CD14-positive monocyte (primary cell): ENCODE measurements around the gene IFITM10. TPM values are rescaled to one million over a fixed set of nuclear protein-coding genes. Genes with fewer than 3 reads are reported as not detected.

Experiments
- DNase-seq, 3 donors: peaks; one replicate each; pipeline ENCODE4 v3.0.0-alpha.2; 2011 to 2022
- H2AFZ ChIP-seq: 2 replicates; pipeline ENCODE4 v1.6.0; 2012; ENCODE audit warnings: mild to moderate bottlenecking, low read depth, low read length, inconsistent platforms; ENCODE audit not compliant: insufficient read depth, poor library complexity, severe bottlenecking
- H3K27ac ChIP-seq, 2 donors: 1 replicate in 1 of 2; 2 replicates in 1 of 2; pipeline ENCODE4 v1.5.1; 2012 to 2013; ENCODE audit warnings: low read length in 2 of 2, control low read depth in 1 of 2, inconsistent platforms in 1 of 2, low read depth in 1 of 2, mild to moderate bottlenecking in 1 of 2
- H3K27me3 ChIP-seq, 2 donors: one replicate each; pipeline versions ENCODE4 v1.6.0 to v1.6.1; 2011 to 2013; ENCODE audit warnings: low read length in 2 of 2; ENCODE audit not compliant: control insufficient read depth in 2 of 2, insufficient read depth in 2 of 2
- H3K36me3 ChIP-seq, 2 donors: replicated peaks in 1 of 2; 1 replicate in 1 of 2; 2 replicates in 1 of 2; pipeline versions ENCODE4 v1.5.1 to v1.6.1; 2012 to 2013; ENCODE audit warnings: low read length in 2 of 2, control low read depth in 1 of 2, inconsistent platforms in 1 of 2, mild to moderate bottlenecking in 1 of 2; ENCODE audit not compliant: insufficient read depth in 2 of 2, control insufficient read depth in 1 of 2
- H3K4me1 ChIP-seq, 2 donors: 1 replicate in 1 of 2; 2 replicates in 1 of 2; pipeline versions ENCODE4 v1.5.1 to v1.6.1; 2012 to 2013; ENCODE audit warnings: low read length in 2 of 2, control low read depth in 1 of 2, inconsistent platforms in 1 of 2, mild to moderate bottlenecking in 1 of 2, moderate library complexity in 1 of 2; ENCODE audit not compliant: insufficient read depth in 2 of 2, control insufficient read depth in 1 of 2
- H3K4me2 ChIP-seq: replicated peaks from 2 replicates; pipeline ENCODE3; 2012; ENCODE audit warnings: low read length, moderate library complexity, mild to moderate bottlenecking; ENCODE audit not compliant: poor library complexity, severe bottlenecking; ENCODE audit errors: extremely low read depth
- H3K4me3 ChIP-seq, 3 experiments: fragments of 200-600 bp in 1 of 3; sonication (generic) in 1 of 3; replicated peaks in 1 of 3; 1 replicate in 2 of 3; 2 replicates in 1 of 3; pipeline ENCODE4 v1.5.1; 2011 to 2013; ENCODE audit warnings: low read length in 3 of 3, mild to moderate bottlenecking in 3 of 3, control low read depth in 2 of 3, low read depth in 2 of 3, inconsistent platforms in 1 of 3, moderate library complexity in 1 of 3
- H3K79me2 ChIP-seq: 2 replicates; pipeline ENCODE4 v1.6.0; 2012; ENCODE audit warnings: mild to moderate bottlenecking, control low read depth, inconsistent platforms, low read length, moderate library complexity; ENCODE audit not compliant: insufficient read depth
- H3K9ac ChIP-seq: 2 replicates; pipeline ENCODE4 v1.6.0; 2017; ENCODE audit warnings: low read length, mild to moderate bottlenecking; ENCODE audit not compliant: insufficient read depth, poor library complexity, severe bottlenecking
- H3K9me3 ChIP-seq, 2 donors: replicated peaks in 1 of 2; 1 replicate in 1 of 2; 2 replicates in 1 of 2; pipeline versions ENCODE4 v1.5.1 to v1.6.1; 2012 to 2013; ENCODE audit warnings: low read length in 2 of 2, control low read depth in 1 of 2; ENCODE audit not compliant: control insufficient read depth in 1 of 2, insufficient read depth in 1 of 2
- H4K20me1 ChIP-seq: 2 replicates; pipeline ENCODE4 v1.6.0; 2012; ENCODE audit warnings: mild to moderate bottlenecking, low read length, control low read depth, moderate library complexity; ENCODE audit not compliant: insufficient read depth
- H3K27ac Mint-ChIP-seq, 7 donors: one replicate each; pipeline ENCODE4 v1.8.0; 2020; ENCODE audit warnings: mild to moderate bottlenecking in 7 of 7, mixed read lengths in 7 of 7, moderate library complexity in 6 of 7, inconsistent platforms in 2 of 7
- H3K27me3 Mint-ChIP-seq, 3 donors: one replicate each; pipeline ENCODE4 v1.8.0; 2021 to 2022; ENCODE audit warnings: low read depth in 3 of 3, mild to moderate bottlenecking in 3 of 3, mixed read lengths in 3 of 3, moderate library complexity in 3 of 3, inconsistent platforms in 1 of 3
- H3K36me3 Mint-ChIP-seq, 2 donors: one replicate each; pipeline ENCODE4 v1.8.0; 2020; ENCODE audit warnings: mixed read lengths in 2 of 2, inconsistent platforms in 1 of 2, mild to moderate bottlenecking in 1 of 2
- H3K4me1 Mint-ChIP-seq: one replicate; pipeline ENCODE4 v1.8.0; 2020; ENCODE audit warnings: mild to moderate bottlenecking, mixed read lengths
- H3K4me3 Mint-ChIP-seq, 2 donors: one replicate each; pipeline ENCODE4 v1.8.0; 2020; ENCODE audit warnings: mild to moderate bottlenecking in 2 of 2, mixed read lengths in 2 of 2, moderate library complexity in 1 of 2
- H3K9me3 Mint-ChIP-seq, 7 donors: one replicate each; pipeline ENCODE4 v1.8.0; 2020 to 2022; ENCODE audit warnings: mixed read lengths in 7 of 7, mild to moderate bottlenecking in 6 of 7, moderate library complexity in 6 of 7, inconsistent platforms in 2 of 7
- WGBS: methylation state at CpG from one replicate; pipeline ENCODE4 v1.1.5; 2013; ENCODE audit warnings: missing lambda C conversion rate; ENCODE audit not compliant: insufficient coverage; 5-methylcytosine and 5-hydroxymethylcytosine counted together
- intact Hi-C, 2 donors: fragments of 100-400 bp; cut with micrococcal nuclease; formaldehyde crosslinking; loops; one replicate each; pipeline versions ENCODE4 v1.15.0 to v1.15.1; 2023
- polyA plus RNA-seq, 3 donors: library from polyadenylated mRNA; depleted of rRNA in 1 of 3; unstranded in 2 of 3; stranded (reverse) in 1 of 3; fragments of 300-500 nt in 2 of 3; fragments of >200 nt in 1 of 3; fragmentation: Illumina TruSeq in 2 of 3; gene quantifications; 1 replicate in 2 of 3; 2 replicates in 1 of 3; pipeline ENCODE4 v1.2.3, GENCODE V29; 2012 to 2021
- TF ChIP-seq, protein P1 (sequence below): fragments of 200-600 bp; IDR thresholded peaks from one replicate; pipeline ENCODE4 v1.8.0; 2022; ENCODE audit warnings: antibody characterized with exemption, mild to moderate bottlenecking

The IFITM10 gene
- polyA plus RNA-seq, 3 donors: 2.4 TPM; not detected in 2

DNA sequence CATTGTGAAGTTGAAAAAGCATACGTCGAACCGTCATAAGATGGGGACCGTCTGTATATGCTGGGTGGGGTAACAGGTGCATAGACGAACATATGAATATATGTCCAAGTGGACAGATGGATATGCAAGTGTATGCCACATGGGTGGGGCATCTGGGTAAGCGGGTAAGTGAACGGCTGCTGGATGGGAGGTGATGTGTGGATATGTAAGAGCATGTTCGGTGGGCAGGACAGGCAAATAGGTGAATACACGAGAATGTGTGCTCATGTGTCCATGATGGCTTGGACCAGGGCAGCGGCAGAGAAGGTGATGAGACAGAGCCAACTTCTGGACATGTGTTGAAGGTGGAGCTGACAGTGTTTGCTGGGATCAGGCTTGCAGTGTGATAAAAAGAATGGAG lies 12.0 kb downstream of the IFITM10 start:
- TF ChIP-seq, protein P1, sequence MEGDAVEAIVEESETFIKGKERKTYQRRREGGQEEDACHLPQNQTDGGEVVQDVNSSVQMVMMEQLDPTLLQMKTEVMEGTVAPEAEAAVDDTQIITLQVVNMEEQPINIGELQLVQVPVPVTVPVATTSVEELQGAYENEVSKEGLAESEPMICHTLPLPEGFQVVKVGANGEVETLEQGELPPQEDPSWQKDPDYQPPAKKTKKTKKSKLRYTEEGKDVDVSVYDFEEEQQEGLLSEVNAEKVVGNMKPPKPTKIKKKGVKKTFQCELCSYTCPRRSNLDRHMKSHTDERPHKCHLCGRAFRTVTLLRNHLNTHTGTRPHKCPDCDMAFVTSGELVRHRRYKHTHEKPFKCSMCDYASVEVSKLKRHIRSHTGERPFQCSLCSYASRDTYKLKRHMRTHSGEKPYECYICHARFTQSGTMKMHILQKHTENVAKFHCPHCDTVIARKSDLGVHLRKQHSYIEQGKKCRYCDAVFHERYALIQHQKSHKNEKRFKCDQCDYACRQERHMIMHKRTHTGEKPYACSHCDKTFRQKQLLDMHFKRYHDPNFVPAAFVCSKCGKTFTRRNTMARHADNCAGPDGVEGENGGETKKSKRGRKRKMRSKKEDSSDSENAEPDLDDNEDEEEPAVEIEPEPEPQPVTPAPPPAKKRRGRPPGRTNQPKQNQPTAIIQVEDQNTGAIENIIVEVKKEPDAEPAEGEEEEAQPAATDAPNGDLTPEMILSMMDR: no peak
- Mint-ChIP-seq H3K9me3 (peaks cover 13 to 32% (median 22%) of the 10 kb centered on the region in 7 donors), H3K36me3 (peaks cover 3% of the 10 kb centered on the region in 2 donors), H3K4me3 (peak overlapping the region in 1 of 2 donors; percentile 14), H3K27me3 (peaks cover 47 to 59% (median 53%) of the 10 kb centered on the region in 3 donors), H3K27ac (no peak overlapping the region), H3K4me1 (peaks cover 7% of the 10 kb centered on the region)
- Histone ChIP-seq H4K20me1 (no peaks in the 10 kb centered on the region), H3K79me2 (no peaks in the 10 kb centered on the region), H3K4me1 (peaks cover 0 to 4% of the 10 kb centered on the region in 2 donors), H2AFZ (no peak overlapping the region), H3K9ac (no peak overlapping the region), H3K27me3 (peaks cover 5 to 53% of the 10 kb centered on the region in 2 donors), H3K4me2 (no peak overlapping the region), H3K36me3 (no peaks in the 10 kb centered on the region), H3K4me3 (no peak overlapping the region), H3K27ac (no peak overlapping the region), H3K9me3 (peaks cover 20 to 25% of the 10 kb centered on the region in 2 donors)
- intact Hi-C loops: no loop called here
- 99% methylated on average over 10 of the region's 10 CpGs for WGBS
- DNase-seq: peak in 1 of 3 donors; percentile 1

DNA sequence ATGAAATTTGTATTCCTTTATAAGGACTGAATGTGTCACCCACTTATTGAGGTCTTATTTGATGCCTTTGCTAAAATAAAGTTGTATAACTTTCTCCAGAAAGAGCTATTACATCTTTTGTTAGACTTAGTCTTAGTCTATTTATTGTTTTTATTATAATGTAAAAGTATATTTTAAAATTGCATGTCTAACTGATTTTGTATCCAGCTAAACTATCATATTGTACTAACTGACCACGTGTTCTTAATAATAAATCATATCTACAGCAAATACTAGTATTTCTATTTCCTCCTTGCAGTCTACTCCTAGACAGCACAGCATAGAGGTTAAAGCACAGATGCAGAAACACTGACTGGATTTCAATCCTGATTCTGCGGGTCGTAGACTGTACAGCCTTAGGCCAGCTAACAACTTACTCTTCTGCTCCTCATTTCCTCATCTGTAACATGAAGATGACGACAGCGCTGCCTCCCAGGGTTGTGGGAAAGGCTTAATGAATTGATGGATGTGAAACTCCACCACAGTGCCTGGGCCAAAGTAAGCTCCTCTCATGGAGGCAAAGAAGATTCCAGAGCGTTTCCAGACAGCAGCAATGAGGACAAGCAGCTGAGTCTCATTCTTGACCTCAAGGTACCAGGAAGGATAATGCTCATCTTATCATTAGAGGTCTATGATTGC lies 13.2 kb downstream of the IFITM10 start:
- intact Hi-C loops: no loop called here
- peaks cover 7% of the 10 kb centered on the region for H3K4me1 Mint-ChIP-seq

More for the DNA sequence above, 13.2 kb downstream of the IFITM10 start:
- H3K4me1 ChIP-seq: peaks cover 0 to 4% of the 10 kb centered on the region in 2 donors
- no peak overlapping the region for H3K27ac ChIP-seq
- H2AFZ ChIP-seq: no peak overlapping the region
- no peaks in the 10 kb centered on the region for H3K36me3 ChIP-seq
- H4K20me1 ChIP-seq: no peaks in the 10 kb centered on the region
- peaks cover 20 to 25% of the 10 kb centered on the region in 2 donors for H3K9me3 ChIP-seq
- H3K36me3 Mint-ChIP-seq: peaks cover 3% of the 10 kb centered on the region in 2 donors
- H3K4me3 Mint-ChIP-seq: no peak overlapping the region
- DNase-seq: no peak
- WGBS: no CpG with 5 or more reads among the region's 6 CpGs
- TF ChIP-seq, protein P1: no peak
- H3K4me3 ChIP-seq: no peak overlapping the region
- H3K27me3 ChIP-seq: peaks cover 5 to 61% of the 10 kb centered on the region in 2 donors
- no peak overlapping the region for H3K9ac ChIP-seq
- H3K27me3 Mint-ChIP-seq: peaks cover 50 to 71% (median 63%) of the 10 kb centered on the region in 3 donors
- H3K9me3 Mint-ChIP-seq: peaks cover 13 to 32% (median 22%) of the 10 kb centered on the region in 7 donors
- no peak overlapping the region for H3K27ac Mint-ChIP-seq
- no peak overlapping the region for H3K4me2 ChIP-seq
- H3K79me2 ChIP-seq: no peaks in the 10 kb centered on the region
